GM12878 (cell line): Measurements from ENCODE around the gene CFAP53. TPM values are rescaled to one million over a fixed set of nuclear protein-coding genes. Genes with fewer than 3 reads are reported as not detected.
A peak's percentile ranks its signal among the peaks of the same experiment; 100 is the strongest.

ENCODE experiments used
- CEBPB ChIP-seq, 2 experiments: fragments of 150-350 bp in 1 of 2; IDR thresholded peaks; 2 replicates each; pipeline ENCODE4 v1.6.1; 2012 to 2014; ENCODE audit warnings: low read depth in 2 of 2, low read length in 2 of 2, borderline replicate concordance in 1 of 2, inconsistent platforms in 1 of 2
- DPF2 ChIP-seq: fragments of 450-650 bp; IDR thresholded peaks from 2 replicates; pipeline ENCODE4 v1.6.1; 2017; ENCODE audit warnings: mild to moderate bottlenecking
- EED ChIP-seq: sonication (generic); IDR thresholded peaks from 2 replicates; pipeline ENCODE4 v1.6.1; 2016; ENCODE audit warnings: antibody characterized with exemption, low read depth
- KDM1A ChIP-seq: fragments of 200-600 bp; sonication (generic); IDR thresholded peaks from 2 replicates; pipeline ENCODE4 v1.6.1; 2016; ENCODE audit warnings: borderline replicate concordance
- LARP7 ChIP-seq: fragments of 450-650 bp; IDR thresholded peaks from 2 replicates; pipeline ENCODE4 v1.6.1; 2017; ENCODE audit warnings: mild to moderate bottlenecking
- NFXL1 ChIP-seq: fragments of 450-650 bp; IDR thresholded peaks from 2 replicates; pipeline ENCODE4 v1.6.1; 2017; ENCODE audit warnings: antibody characterized with exemption, mild to moderate bottlenecking, borderline replicate concordance
- PBX3 ChIP-seq: IDR thresholded peaks from 2 replicates; pipeline ENCODE4 v1.6.1; 2011; ENCODE audit warnings: mild to moderate bottlenecking, low read depth, low read length, moderate library complexity; ENCODE audit not compliant: insufficient replicate concordance
- POLR2A ChIP-seq: IDR thresholded peaks from 2 replicates; pipeline ENCODE4 v1.6.1; 2011; ENCODE audit warnings: low read depth, mild to moderate bottlenecking, low read length
- RAD21 ChIP-seq: IDR thresholded peaks from 2 replicates; pipeline ENCODE4 v1.6.1; 2011; ENCODE audit warnings: mild to moderate bottlenecking, low read depth, low read length, moderate library complexity; ENCODE audit not compliant: insufficient read depth
- RFX5 ChIP-seq: IDR thresholded peaks from 2 replicates; pipeline ENCODE4 v1.6.1; 2011; ENCODE audit warnings: low read depth, low read length, improper control_type of control experiment
- SP1 ChIP-seq: IDR thresholded peaks from one replicate; pipeline ENCODE4 v1.6.1; 2011; ENCODE audit warnings: low read depth, low read length
- USF2 ChIP-seq: IDR thresholded peaks from 2 replicates; pipeline ENCODE4 v1.6.1; 2011; ENCODE audit warnings: low read depth, low read length, improper control_type of control experiment, borderline replicate concordance
- ZBTB40 ChIP-seq: fragments of 450-650 bp; IDR thresholded peaks from 2 replicates; pipeline ENCODE4 v1.6.1; 2016; ENCODE audit warnings: mild to moderate bottlenecking, moderate library complexity, borderline replicate concordance
- ZNF274 ChIP-seq: IDR thresholded peaks from one replicate; pipeline ENCODE4 v1.8.0; 2011; ENCODE audit not compliant: insufficient read length, insufficient read depth
- polyA plus RNA-seq, 11 experiments: library from polyadenylated mRNA; depleted of rRNA in 4 of 11; unstranded in 6 of 11; stranded (reverse) in 5 of 11; fragments of >200 nt; fragmentation: Nextera tagmentation in 4 of 11; fragmentation: Illumina TruSeq in 1 of 11; extraction: Ambion mirVana in 4 of 11; extraction: Trizol in 1 of 11; gene quantifications; 1 replicate in 1 of 11; 2 replicates in 10 of 11; pipeline versions ENCODE4 v1.2.1 to v1.2.3, GENCODE V29; 2011 to 2016; ENCODE audit warnings: inconsistent platforms in 2 of 11, missing spikeins in 2 of 11, low read depth in 1 of 11
- total RNA-seq, 4 experiments: library from RNA; depleted of rRNA in 3 of 4; stranded (reverse); fragments of >200 nt in 3 of 4; fragmentation: Illumina TruSeq in 1 of 4; extraction: Trizol in 1 of 4; gene quantifications; 2 replicates each; pipeline versions ENCODE4 v1.2.1 to v1.2.3, GENCODE V29; 2013 to 2021
- TF ChIP-seq, protein P1 (sequence below), 3 experiments: IDR thresholded peaks in 2 of 3; conservative IDR thresholded peaks in 1 of 3; 2 replicates each; pipeline ENCODE4 v1.5.1; 2011; ENCODE audit warnings: low read depth in 3 of 3, low read length in 3 of 3, mild to moderate bottlenecking in 3 of 3, control low read depth in 2 of 3, moderate library complexity in 2 of 3, inconsistent platforms in 1 of 3, mixed read lengths in 1 of 3; ENCODE audit not compliant: control insufficient read depth in 2 of 3, insufficient read depth in 1 of 3; ENCODE audit errors: extremely low read depth in 1 of 3
- TF ChIP-seq, protein P2 (sequence below): fragments of 450-650 bp; IDR thresholded peaks from 2 replicates; pipeline ENCODE4 v1.6.1; 2017; ENCODE audit warnings: borderline replicate concordance
- TF ChIP-seq, protein P3 (sequence below): IDR thresholded peaks from 2 replicates; pipeline ENCODE4 v1.6.1; 2011; ENCODE audit warnings: borderline replicate concordance, low read depth, mild to moderate bottlenecking, moderate library complexity, low read length; ENCODE audit not compliant: insufficient read depth, poor library complexity, severe bottlenecking
- TF ChIP-seq, protein P4 (sequence below): fragments of 450-650 bp; IDR thresholded peaks from 2 replicates; pipeline ENCODE4 v1.6.1; 2014; ENCODE audit warnings: mild to moderate bottlenecking

CFAP53 gene
- total and polyA plus RNA-seq, 10 of the 15 experiments (the other 5 are each of a cell fraction or from before 2014, with no cell fraction given), result 0.05 to 0.31 (median 0.12) TPM; not detected in 1

DNA sequence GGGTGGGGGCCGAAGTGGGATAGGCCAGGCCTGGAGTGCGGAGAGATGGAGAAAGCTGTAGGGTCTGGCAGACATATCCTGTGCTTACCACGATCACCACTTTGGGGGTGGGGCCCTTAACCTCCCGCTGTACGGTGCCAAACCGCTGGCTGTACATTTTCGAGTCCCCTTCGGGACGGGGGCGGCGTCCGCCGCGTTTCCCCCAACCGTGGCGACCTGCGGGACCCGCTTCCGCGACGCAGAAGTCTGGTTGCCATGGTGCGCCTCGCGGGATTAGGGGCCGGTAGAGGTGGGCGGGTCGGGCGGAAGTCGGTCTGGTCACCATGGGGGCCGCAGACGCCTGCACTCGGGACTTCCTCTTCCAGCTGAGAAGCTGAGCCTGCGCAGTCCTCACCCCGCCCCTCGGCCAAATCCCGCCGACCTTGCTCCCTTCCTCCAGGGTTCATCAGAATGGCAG is at the start of gene CFAP53 (continued):
- TF ChIP-seq SP1 (no peak), KDM1A (no peak), ZNF274 (no peak), NFXL1 (no peak), EED (no peak), USF2 (no peak), CEBPB (IDR thresholded peaks at IDR 0.05; ENCODE audit: borderline replicate concordance in 1 of 2, low read depth in 2 of 2, low read length in 2 of 2) (no peak), POLR2A (peak; percentile 64), PBX3 (no peak), RFX5 (no peak), ZBTB40 (peak; percentile 88), DPF2 (peak; percentile 52; the same call in 1 of the 2 replicates), LARP7 (peak; percentile 74; the same call in 1 of the 2 replicates), RAD21 (no peak)
- TF ChIP-seq, protein P1, sequence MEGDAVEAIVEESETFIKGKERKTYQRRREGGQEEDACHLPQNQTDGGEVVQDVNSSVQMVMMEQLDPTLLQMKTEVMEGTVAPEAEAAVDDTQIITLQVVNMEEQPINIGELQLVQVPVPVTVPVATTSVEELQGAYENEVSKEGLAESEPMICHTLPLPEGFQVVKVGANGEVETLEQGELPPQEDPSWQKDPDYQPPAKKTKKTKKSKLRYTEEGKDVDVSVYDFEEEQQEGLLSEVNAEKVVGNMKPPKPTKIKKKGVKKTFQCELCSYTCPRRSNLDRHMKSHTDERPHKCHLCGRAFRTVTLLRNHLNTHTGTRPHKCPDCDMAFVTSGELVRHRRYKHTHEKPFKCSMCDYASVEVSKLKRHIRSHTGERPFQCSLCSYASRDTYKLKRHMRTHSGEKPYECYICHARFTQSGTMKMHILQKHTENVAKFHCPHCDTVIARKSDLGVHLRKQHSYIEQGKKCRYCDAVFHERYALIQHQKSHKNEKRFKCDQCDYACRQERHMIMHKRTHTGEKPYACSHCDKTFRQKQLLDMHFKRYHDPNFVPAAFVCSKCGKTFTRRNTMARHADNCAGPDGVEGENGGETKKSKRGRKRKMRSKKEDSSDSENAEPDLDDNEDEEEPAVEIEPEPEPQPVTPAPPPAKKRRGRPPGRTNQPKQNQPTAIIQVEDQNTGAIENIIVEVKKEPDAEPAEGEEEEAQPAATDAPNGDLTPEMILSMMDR (IDR thresholded peaks at IDR 0.05 in 2 of 3, conservative IDR thresholded peaks at IDR 0.05 in 1 of 3; ENCODE audit: control insufficient read depth in 2 of 3, extremely low read depth in 1 of 3, insufficient read depth in 1 of 3, low read depth in 3 of 3, low read length in 3 of 3), result no peak
- TF ChIP-seq, protein P2, sequence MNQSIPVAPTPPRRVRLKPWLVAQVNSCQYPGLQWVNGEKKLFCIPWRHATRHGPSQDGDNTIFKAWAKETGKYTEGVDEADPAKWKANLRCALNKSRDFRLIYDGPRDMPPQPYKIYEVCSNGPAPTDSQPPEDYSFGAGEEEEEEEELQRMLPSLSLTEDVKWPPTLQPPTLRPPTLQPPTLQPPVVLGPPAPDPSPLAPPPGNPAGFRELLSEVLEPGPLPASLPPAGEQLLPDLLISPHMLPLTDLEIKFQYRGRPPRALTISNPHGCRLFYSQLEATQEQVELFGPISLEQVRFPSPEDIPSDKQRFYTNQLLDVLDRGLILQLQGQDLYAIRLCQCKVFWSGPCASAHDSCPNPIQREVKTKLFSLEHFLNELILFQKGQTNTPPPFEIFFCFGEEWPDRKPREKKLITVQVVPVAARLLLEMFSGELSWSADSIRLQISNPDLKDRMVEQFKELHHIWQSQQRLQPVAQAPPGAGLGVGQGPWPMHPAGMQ, result no peak
- TF ChIP-seq, protein P3, sequence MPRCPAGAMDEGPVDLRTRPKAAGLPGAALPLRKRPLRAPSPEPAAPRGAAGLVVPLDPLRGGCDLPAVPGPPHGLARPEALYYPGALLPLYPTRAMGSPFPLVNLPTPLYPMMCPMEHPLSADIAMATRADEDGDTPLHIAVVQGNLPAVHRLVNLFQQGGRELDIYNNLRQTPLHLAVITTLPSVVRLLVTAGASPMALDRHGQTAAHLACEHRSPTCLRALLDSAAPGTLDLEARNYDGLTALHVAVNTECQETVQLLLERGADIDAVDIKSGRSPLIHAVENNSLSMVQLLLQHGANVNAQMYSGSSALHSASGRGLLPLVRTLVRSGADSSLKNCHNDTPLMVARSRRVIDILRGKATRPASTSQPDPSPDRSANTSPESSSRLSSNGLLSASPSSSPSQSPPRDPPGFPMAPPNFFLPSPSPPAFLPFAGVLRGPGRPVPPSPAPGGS, result peak; percentile 85
- TF ChIP-seq, protein P4, sequence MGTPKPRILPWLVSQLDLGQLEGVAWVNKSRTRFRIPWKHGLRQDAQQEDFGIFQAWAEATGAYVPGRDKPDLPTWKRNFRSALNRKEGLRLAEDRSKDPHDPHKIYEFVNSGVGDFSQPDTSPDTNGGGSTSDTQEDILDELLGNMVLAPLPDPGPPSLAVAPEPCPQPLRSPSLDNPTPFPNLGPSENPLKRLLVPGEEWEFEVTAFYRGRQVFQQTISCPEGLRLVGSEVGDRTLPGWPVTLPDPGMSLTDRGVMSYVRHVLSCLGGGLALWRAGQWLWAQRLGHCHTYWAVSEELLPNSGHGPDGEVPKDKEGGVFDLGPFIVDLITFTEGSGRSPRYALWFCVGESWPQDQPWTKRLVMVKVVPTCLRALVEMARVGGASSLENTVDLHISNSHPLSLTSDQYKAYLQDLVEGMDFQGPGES, result no peak
